PC-3 (cell line): ENCODE results near the gene DMD.

Experiments used
- EZH2 ChIP-seq: fragments of 300-600 bp; sonication (generic); IDR thresholded peaks from one replicate; pipeline ENCODE4 v1.6.1; 2017; ENCODE audit warnings: antibody characterized with exemption, mild to moderate bottlenecking, low read length; ENCODE audit not compliant: unreplicated experiment
- EZH2phosphoT487 ChIP-seq: fragments of 300-600 bp; sonication (generic); IDR thresholded peaks from 2 replicates; pipeline ENCODE4 v1.6.1; 2018; ENCODE audit warnings: mild to moderate bottlenecking, antibody characterized with exemption, low read length, borderline replicate concordance
- TF ChIP-seq, protein P1 (sequence below): fragments of 300-600 bp; sonication (generic); conservative IDR thresholded peaks from 2 replicates; pipeline ENCODE4 v1.5.1; 2017; ENCODE audit warnings: antibody characterized with exemption, low read depth, mild to moderate bottlenecking, low read length

DNA sequence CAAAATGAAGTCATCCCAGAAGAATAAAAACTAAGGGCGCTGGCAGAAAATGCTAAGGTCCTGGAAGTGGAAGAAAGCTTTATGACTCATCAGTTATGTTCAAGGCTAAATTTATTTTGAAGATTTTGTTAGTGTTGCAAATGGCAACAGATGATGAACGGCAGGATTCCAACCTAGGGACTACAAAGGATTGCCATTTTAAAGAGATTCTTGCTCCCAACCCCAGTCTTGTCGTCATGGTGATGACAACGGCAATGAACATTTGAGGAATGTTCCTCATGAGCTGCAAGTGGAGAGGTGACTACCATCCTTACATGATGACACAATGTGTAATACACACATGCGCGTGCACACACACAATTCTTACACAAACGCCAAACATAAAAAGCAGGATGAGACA lies 2085.1 kb downstream of the DMD start:
- TF ChIP-seq, protein P1, sequence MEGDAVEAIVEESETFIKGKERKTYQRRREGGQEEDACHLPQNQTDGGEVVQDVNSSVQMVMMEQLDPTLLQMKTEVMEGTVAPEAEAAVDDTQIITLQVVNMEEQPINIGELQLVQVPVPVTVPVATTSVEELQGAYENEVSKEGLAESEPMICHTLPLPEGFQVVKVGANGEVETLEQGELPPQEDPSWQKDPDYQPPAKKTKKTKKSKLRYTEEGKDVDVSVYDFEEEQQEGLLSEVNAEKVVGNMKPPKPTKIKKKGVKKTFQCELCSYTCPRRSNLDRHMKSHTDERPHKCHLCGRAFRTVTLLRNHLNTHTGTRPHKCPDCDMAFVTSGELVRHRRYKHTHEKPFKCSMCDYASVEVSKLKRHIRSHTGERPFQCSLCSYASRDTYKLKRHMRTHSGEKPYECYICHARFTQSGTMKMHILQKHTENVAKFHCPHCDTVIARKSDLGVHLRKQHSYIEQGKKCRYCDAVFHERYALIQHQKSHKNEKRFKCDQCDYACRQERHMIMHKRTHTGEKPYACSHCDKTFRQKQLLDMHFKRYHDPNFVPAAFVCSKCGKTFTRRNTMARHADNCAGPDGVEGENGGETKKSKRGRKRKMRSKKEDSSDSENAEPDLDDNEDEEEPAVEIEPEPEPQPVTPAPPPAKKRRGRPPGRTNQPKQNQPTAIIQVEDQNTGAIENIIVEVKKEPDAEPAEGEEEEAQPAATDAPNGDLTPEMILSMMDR, result no peak
- TF ChIP-seq EZH2phosphoT487, result no peak
- TF ChIP-seq EZH2, result no peak
